ENCODE data around the gene CCDC124.

GRCh38 chr19:17957149-17957849, 24.5 kb downstream of the CCDC124 start:
- no peak for TF ChIP-seq CTCF (conservative IDR thresholded peaks at IDR 0.05; ENCODE audit: low read length)
- TF ChIP-seq EZH2phosphoT487 (IDR thresholded peaks at IDR 0.05; ENCODE audit: borderline replicate concordance): no peak
